Chondrocyte (in vitro differentiated cells): ENCODE measurements around the gene PGM1. TPM values are rescaled to one million over a fixed set of nuclear protein-coding genes. Genes with fewer than 3 reads are reported as not detected.

ENCODE experiments used
- DNase-seq: peaks from one replicate; pipeline ENCODE4 v3.0.0; 2021; ENCODE audit warnings: mixed read lengths, low spot score
- H3K27ac Mint-ChIP-seq: one replicate; pipeline ENCODE4 v1.8.0; 2021; ENCODE audit warnings: mild to moderate bottlenecking, moderate library complexity, mixed read lengths; ENCODE audit not compliant: unreplicated experiment
- H3K27me3 Mint-ChIP-seq: 2 replicates; pipeline ENCODE4 v1.8.0; 2021; ENCODE audit warnings: low read depth, mixed read lengths
- H3K36me3 Mint-ChIP-seq: 2 replicates; pipeline ENCODE4 v1.8.0; 2021; ENCODE audit warnings: low read depth, mixed read lengths
- H3K4me1 Mint-ChIP-seq: 2 replicates; pipeline ENCODE4 v1.8.0; 2021; ENCODE audit warnings: low read depth, mild to moderate bottlenecking, mixed read lengths
- H3K4me3 Mint-ChIP-seq: one replicate; pipeline ENCODE4 v1.8.0; 2021; ENCODE audit warnings: mild to moderate bottlenecking, moderate library complexity, mixed read lengths; ENCODE audit not compliant: unreplicated experiment
- H3K9me3 Mint-ChIP-seq: 2 replicates; pipeline ENCODE4 v1.8.0; 2021; ENCODE audit warnings: low read depth, mixed read lengths
- CTCF ChIP-seq: fragments of 200-600 bp; sonication (generic); IDR thresholded peaks from 2 replicates; pipeline ENCODE4 v1.5.0; 2021; ENCODE audit warnings: antibody characterized with exemption, mild to moderate bottlenecking, moderate library complexity
- total RNA-seq: library from RNA; stranded (reverse); gene quantifications from 3 replicates; pipeline ENCODE4 v1.2.1, GENCODE V29; 2021

Gene PGM1
- total RNA-seq, 1 donor from 2014 or later, result 111 TPM

GRCh38 chr1:63634471-63634870 is 41.3 kb downstream of the PGM1 start:
- TF ChIP-seq CTCF, result no peak
- no peak overlapping the region for H3K27ac Mint-ChIP-seq
- H3K36me3 Mint-ChIP-seq, result peaks cover 55% of the 10 kb centered on the region
- H3K9me3 Mint-ChIP-seq, result no peaks in the 10 kb centered on the region
- no peak overlapping the region for H3K4me3 Mint-ChIP-seq
- no peak for DNase-seq
- H3K4me1 Mint-ChIP-seq, result peaks cover 20% of the 10 kb centered on the region
- H3K27me3 Mint-ChIP-seq, result no peaks in the 10 kb centered on the region

GRCh38 chr1:63635681-63636080 is 42.5 kb downstream of the PGM1 start:
- H3K4me3 Mint-ChIP-seq, result no peak overlapping the region
- H3K27ac Mint-ChIP-seq, result no peak overlapping the region
- H3K9me3 Mint-ChIP-seq, result no peaks in the 10 kb centered on the region
- no peak for TF ChIP-seq CTCF
- H3K4me1 Mint-ChIP-seq, result peaks cover 16% of the 10 kb centered on the region
- DNase-seq, result no peak
- peaks cover 58% of the 10 kb centered on the region for H3K36me3 Mint-ChIP-seq
- no peaks in the 10 kb centered on the region for H3K27me3 Mint-ChIP-seq

- Mint-ChIP-seq H3K9me3 (no peaks in the 10 kb centered on the region), H3K4me3 (no peak overlapping the region), H3K36me3 (peaks cover 58% of the 10 kb centered on the region), H3K4me1 (peaks cover 22% of the 10 kb centered on the region), H3K27me3 (no peaks in the 10 kb centered on the region), H3K27ac (no peak overlapping the region)
- DNase-seq, result no peak
- TF ChIP-seq CTCF, result no peak
These were observed 43.2 kb downstream of the PGM1 start for GRCh38 chr1:63636192-63637105.

GRCh38 chr1:63638471-63638870 is 45.3 kb downstream of the PGM1 start:
- Mint-ChIP-seq H3K36me3 (peaks cover 55% of the 10 kb centered on the region), H3K27ac (no peak overlapping the region), H3K27me3 (no peaks in the 10 kb centered on the region), H3K9me3 (no peaks in the 10 kb centered on the region), H3K4me1 (peaks cover 29% of the 10 kb centered on the region), H3K4me3 (no peak overlapping the region)
- DNase-seq, result no peak
- TF ChIP-seq CTCF, result no peak

- Mint-ChIP-seq H3K4me1 (peaks cover 33% of the 10 kb centered on the region), H3K9me3 (no peaks in the 10 kb centered on the region), H3K27ac (no peak overlapping the region), H3K27me3 (no peaks in the 10 kb centered on the region), H3K36me3 (peaks cover 55% of the 10 kb centered on the region), H3K4me3 (no peak overlapping the region)
- DNase-seq, result no peak
- no peak for TF ChIP-seq CTCF
These were observed 45.7 kb downstream of the PGM1 start for GRCh38 chr1:63638875-63639274.
